Measurements from ENCODE around the gene PAMR1.
A peak's percentile ranks its signal among the peaks of the same experiment; 100 is the strongest.

PAMR1 gene

DNA sequence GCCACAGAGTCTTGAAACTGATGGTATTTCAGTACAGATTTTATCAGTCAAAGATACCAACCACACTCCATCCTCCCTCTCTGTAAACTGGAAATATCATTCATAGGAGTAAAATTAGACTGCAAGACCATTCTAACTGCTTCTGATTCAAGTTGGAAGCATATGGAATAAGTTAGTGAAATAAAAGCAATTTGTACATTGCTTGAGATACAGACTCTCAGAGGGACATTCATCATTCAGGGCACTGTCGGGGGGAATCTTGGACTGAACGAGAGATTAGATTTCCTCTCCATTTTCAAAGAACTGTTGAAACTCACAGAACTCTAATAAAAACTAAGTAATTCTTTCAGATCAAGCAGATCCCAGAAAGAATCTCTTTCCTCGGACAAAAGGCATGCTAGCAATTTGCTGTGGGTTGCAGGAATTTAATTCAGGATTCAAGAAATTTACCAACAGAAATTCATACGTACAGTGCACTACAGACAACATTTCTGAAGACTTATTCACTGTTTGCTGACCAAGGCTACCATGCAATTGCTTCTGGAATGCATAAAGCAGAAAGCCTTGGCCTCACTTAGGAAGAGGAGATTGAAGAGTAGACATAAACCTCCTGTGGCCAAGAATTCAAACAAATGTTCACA lies 34.1 kb downstream of the PAMR1 start:
- no peak for DNase-seq

DNA sequence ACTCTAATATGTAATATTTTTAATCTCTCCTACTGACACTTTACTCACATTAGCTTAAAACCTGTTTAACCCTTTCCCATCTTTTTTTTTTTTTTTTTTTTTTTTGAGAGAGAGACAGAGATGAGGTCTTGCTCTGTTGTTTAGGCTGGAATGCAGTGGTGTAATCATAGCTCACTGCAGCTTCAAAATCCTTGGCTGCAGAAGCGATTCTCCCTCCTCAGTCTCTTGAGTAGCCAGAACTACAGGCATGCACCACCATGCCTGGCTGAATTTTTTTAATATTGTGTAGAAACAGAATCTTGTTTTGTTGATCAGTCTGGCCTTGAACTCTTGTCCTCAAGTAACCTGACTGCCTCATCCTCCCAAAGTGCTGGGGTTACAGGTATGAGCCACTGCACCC lies 37.3 kb downstream of the PAMR1 start:
- no peak for DNase-seq

DNA sequence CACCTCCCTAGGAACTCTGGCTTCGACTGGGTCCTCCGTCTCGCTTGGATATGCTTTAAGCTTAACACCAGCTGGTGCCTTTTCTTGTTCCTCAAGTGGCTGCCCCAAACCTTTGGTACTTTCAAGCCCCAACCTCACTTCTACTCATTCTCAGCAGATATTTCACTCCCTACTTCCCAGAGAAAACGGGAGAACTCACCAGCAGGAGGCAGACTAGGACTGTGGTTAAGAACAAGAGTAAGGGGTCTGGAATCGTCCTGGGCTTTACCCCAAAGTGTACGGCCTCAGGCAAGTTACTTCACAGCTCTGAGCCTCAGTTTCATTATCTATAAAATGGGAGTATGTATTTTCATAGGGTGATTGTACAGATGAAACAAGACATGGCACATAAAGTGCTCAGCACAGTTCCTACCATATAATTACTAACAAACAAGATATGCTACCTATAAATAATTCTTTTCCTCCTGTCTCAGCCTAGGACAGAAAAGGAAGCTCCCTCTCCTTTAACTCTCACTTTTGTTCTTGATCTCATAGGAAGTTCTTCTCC lies 37.8 kb downstream of the PAMR1 start:
- DNase-seq: no peak

DNA sequence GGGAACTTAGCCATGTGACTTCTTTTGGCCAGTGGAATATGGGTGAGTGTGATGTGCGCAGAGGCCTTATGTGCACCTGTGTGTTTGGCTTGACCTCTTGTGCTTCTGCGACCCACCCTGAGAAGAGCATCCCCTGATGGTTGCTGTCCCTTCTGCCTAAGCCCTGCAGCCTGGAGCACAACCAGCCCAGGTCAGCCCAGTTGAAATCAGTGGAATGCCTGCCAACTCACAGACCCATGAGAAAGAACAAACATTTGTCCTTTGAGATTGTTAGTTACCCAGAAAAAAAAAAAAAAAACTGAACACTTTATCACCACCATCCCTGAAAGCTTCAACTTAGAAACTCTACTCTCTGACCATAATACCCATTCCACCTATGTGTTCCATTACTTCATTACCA lies 38.5 kb downstream of the PAMR1 start:
- DNase-seq: no peak

DNA sequence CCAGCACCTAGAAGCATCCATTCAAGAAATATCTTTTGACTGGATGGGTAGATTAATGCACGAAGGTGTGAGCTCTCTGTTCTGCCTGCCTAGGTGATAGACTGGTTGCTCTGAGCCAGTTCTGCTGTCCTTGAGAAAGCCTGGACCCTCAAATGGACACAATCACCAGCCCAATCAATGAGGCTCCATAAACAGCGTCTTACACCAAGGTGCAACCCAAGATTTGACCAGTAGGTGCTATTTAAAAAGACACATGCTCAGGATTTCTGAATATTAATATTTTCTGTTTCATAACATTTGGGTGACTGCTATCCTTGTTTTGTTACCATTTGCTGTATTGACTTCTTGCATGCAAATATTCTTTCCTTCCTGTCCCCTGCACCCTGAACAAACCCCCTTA lies 39.0 kb downstream of the PAMR1 start:
- DNase-seq: no peak

DNA sequence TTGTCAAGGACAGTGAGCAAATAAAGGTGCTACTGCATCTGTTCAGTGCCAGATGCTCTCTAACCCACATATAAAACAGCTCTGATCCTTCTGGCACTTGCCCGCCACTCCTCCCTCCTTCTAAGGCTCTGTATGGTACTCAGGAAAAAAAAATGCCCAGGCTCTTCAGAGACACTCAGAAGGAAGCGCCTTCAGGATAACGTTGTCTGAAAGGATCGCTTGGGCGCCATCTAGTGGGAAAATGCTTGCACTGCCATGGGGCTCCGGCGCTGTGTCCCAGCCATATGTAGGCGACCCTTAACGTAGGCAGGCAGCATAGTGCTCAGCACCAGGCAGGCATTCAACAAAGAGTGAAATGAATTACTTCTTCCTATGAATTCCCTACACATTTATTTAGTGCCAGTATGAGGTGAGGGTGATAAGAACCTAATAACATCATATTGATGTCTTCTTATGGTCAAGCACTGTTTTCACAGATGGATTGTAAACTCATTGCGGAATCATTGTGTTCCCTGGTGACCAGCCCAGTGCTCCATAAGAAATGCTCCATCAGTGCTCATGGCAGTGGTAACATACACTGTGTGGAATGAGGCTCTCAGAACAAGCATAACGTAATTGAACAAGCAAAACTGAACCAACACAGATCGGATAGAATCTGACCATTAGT lies 39.6 kb downstream of the PAMR1 start:
- peak; percentile 45 for DNase-seq

DNA sequence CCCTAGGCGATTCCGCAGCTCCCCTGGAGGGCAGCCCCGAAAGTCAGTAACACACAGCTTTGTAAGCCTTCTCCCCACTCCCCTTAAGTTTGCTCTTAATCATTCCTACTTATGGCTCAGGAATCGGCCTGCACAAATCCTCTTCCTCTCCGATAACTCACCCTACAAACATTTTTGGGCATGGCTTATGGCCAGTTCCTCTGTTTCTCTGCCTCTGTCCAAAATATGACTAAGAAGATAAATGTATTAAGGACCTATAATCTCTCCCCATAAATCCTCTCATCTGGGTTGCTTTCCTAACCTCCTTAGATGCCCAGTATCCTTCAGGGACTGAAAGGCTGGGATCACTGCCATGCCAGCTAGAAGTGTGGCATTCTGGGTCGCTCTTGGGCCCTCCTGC lies 41.0 kb downstream of the PAMR1 start:
- DNase-seq: no peak

DNA sequence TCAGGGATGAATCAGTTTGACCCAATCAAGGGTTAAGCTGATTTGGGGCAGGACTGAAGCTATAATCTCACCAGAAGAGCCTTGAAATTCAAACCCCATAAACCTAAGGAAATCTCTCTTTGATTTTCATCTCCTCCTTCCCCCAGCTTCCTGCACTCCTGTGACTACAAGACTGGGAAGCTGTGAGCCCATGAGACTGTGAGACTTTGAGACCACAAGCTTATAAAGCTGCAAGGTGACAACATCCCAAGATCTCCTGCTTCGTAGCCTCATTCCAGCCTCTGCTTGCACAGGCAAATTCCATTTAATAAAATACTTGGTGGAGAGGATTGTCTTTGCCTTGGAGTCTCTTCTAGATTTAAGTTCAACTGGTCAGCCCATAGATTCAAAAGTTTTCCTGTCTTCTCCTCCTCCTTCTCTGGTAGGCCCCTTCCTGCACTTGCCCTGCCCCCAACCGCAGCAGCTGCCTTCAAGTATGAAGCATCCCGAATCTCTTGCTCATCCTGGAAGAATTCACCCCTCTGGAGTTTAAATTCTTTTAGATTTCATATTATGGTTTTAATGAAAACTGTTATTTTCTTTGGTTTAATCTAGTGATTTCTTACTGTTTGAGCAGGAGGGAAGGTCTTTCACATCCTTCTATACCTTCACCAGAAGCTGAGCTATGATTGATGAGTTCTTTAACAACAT lies 42.1 kb downstream of the PAMR1 start:
- DNase-seq: no peak

DNA sequence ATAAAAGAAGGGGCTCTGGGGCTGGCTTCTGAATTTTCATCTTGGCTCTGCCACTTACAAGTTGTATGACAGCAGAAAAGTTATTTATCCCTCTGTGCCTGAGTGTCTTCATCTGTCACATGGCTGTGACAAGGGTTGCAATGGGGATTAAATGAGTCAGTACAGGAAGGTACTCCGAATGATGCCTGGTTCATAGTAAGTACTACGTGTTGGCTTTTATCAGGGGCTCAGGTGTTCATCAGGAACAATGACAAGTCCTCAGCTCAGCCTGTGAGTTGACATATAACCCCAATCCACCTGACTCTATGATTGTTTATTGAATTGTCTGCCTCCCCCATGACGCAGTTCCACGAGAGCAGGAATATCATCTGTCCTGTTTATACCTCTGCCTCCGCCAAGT lies 45.7 kb downstream of the PAMR1 start:
- DNase-seq: no peak

DNA sequence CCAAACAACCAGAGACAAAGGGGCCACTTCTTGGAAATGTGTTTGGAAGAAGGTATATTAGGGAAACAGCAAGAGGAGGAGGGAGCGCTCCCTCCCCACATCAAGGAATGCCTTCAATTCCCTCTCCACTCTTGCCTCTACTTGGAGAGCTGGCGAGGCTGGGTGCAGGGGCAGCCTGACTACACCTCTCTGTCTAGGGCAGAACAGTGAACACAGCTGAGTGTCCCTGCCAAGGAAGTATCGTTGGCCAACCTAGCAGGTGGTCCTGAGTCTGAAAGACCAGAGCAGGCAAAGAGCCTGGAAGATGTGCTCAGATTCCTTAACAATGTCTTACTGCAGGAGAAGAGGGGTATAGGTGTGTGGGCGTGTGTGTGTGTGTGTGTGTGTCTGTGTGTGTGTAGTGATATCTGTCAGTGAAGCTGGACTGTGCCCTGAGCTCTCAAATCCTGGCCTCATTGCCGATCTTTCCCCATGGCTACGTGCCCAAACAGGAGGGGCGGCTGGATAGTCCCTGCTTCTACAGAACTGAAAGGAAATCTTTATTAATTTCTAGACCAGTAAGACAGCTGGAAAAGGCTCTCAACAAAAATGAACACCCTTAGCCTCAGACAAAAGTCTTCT lies 46.8 kb downstream of the PAMR1 start:
- no peak for DNase-seq

DNA sequence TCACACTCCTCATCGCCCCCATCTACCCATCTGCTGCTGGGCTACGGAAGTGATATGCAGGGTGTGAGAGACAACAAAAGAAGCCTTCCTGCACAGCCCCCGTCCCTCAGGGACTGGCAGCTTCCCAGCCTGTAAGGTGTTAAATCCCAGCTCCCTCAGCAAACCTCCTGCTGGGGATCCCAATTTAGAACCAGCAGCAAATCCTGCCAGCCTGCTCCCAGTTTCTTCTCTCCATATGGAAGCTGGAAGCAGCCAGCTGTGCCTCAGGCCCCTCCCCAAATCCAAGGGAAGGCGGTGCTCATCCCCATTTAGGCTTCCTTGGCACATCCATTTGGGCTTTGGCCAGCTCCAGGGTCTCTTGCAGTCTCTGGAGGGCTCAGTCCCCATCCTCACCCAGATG lies 47.5 kb downstream of the PAMR1 start:
- no peak for DNase-seq

DNA sequence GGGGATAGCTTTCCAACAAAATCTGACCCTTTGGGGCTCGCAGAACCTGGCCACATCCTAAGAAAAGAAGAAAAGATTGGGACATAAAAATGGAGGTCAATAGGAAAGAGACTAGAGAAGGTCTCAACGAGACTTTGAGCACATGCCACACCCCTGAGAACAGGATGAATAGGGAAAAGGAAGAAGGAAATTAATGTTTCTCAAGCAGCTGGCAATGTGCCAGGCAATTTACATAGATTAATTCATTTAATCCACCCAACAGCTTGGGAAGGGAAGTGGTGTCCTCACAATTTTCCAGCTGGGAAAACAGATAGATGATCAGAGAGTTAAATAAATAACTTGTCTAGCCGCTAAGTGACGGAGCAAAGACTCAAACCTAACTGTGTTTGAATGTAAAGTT lies 50.7 kb downstream of the PAMR1 start:
- DNase-seq: no peak

DNA sequence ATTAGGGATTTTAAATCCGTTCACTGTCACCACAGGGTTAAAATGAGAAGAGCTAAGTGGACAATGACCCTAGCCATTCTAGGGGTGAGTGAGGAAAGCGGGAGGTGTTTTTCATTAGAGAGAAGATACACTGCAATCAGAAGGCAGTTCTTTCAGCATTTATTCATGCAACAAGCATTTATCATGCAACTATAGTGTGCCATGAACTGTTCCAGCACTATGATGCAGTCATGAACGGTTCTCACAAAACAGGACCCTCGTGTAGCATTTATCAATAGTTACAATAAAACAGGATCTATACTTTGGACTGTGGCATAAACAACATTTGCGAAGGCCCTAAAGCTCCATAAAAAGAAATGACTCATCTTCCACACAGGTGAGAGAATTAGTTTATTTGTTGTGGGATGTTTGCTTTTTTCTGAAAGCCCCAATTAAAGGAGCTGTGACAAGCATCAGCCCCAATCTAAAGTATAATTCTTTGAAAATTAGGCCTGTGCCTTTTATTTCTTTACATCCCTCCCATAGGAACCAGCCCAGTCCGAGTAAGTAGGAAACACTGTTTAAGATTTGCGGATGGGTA lies 51.5 kb downstream of the PAMR1 start:
- DNase-seq: no peak

DNA sequence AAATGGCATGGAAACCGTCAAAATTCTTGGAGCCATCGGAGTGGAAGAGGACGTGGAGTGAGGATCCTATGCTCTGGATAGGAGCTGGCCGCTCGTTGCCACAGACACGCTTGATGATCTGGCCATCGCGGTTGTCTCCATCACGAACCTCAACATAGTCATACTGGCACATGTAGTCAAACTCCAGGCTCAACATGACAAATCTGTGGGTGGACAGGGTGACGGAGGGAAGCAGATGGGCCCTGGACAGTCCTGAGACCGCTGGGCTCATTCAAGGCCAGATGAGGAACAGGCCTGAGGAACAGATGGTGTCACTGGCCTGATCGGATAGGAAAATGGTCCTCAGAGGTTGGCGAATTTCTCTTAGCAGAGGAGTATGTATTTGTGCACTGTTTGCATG lies 54.8 kb downstream of the PAMR1 start:
- DNase-seq: no peak

DNA sequence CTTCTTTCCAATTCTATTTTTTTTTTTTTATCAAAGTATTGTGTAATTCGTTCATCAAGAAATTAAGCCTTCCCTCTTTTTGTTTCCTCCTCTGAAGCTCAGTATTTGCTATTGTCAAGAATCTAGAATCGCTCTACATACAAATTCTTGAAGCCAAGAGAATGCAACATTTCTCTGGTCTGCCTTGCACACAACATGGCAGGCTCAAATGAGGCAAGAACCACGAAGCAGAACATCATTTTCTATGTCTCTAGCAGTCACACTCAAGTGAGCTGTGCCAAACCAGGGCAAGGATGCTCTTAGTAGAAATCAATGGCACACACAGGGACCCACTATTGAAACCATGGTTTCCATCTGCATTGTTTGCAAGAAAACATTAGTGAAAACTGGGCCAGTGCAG lies 59.4 kb downstream of the PAMR1 start:
- DNase-seq: no peak

DNA sequence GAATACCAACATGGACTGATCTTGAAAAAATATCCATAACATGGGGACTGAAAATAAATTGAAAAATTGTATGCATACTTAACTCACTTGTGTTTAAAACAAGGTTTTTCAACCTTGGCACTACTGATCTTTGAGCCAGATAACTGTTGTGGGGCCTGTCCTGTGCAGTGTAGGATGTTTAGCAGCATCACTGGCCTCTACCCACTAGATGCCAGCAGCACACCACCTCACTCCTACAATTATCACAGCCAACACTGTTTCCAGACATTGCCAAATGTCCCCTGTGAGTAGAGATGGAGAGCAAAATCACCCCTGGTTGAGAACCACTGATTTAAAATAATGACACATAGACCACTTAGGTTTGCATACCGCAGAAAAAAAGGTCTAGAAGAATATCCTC lies 61.1 kb downstream of the PAMR1 start:
- no peak for DNase-seq

DNA sequence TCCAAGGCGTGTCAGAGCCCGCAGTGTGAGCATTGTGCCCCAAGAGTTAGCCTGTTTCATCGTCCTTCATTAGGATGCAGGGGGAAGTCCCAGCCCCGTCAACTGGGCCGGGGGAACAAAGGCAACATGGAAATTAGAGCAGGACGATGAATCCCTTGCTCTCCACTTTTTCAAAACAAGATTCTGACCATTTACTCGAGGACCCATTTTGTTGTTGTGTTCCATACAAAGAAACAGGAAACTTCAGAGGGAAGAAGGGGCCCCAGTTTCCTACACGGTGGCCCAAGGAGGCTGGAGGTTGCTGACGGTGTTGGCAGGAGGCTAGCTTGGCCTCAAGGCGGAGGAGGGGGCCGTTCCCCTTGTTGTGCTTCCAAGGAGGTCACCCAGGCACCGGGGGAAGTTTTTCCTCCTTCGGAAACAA lies 62.1 kb downstream of the PAMR1 start:
- DNase-seq: no peak

DNA sequence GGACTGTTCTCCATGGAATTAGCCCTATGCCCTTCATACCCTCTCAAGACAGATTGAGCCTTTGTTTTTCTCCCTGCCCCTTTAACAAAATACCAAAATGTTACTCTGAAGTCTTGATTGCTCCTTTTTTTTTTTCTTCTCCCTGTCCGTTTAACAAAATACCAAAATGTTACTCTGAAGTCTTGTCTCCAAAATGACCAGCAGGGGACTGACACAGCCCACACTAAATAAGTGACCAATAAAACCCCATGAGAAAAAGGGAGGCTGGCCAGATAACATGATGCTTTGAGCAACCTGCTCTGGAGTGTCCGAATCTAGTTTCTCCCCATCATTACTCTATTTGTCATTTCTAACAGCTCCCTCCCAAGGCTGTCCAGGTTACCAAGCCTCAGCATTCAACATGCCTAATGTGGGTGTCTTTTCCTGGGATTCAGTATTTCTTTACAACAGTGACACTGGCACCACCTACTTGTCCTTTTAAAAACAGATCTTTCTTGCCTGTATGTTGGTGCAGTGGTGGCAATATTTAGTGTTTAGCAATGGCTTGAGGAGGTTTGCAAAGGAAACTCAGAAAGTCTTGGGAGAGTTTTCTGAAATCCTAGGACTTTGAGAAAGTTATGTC lies 63.4 kb downstream of the PAMR1 start:
- no peak for DNase-seq

DNA sequence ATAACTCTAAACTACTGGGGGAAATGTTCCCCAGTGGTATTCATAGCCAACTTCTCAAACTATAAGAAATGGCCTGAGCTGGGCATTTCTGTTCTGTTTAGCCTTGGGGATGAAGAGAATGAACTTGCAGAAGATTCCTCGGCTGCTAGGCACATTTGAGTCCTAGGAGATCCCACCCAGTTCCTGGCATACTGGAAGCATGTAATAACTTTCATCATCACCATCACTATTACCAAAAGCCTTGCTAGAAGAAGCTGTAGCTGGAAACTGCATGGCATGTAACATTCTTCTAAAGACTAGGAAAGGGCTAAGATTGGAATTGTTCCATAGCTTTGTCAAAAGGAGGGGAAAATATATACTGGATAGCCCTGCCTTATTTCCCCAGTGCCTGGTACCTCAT lies 65.9 kb downstream of the PAMR1 start:
- DNase-seq: no peak

DNA sequence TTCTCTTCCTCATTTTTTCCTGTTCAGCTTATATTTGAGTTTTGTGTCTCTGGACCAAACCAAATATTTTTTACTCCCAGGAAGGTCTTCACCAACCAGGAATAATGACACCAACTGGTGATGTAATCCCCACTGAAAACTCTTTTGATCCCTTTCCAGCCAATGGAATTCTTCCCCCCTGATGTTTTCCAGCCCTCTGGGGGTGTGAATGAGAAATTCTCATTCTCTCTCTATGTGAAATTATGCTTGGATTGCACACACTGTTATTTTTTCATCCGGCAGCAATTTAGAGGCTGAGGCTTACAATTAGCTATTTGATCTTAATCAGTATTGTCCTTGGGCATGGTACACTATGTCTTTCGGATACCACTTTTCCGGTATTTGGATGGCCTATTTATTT lies 66.6 kb downstream of the PAMR1 start:
- no peak for DNase-seq

DNA sequence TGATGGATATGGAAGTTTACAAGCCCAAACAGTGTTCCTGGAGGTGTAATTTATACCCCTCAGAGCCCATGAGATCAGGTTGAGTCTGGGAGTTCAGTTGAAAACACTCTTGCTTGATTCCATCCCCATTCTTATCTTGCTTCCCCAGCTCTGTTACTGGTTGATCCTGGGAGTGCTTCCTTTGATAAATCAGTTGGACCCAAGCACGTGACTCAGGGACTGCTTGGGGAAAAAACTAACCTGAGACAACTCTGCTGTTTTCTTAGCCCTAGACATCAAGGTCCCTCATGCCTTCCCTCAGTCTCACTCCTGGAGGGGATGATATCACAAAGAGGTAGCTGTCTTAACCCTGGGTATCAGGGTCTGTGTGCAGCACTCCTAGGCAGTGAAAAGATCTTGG lies 71.1 kb downstream of the PAMR1 start:
- DNase-seq: no peak

DNA sequence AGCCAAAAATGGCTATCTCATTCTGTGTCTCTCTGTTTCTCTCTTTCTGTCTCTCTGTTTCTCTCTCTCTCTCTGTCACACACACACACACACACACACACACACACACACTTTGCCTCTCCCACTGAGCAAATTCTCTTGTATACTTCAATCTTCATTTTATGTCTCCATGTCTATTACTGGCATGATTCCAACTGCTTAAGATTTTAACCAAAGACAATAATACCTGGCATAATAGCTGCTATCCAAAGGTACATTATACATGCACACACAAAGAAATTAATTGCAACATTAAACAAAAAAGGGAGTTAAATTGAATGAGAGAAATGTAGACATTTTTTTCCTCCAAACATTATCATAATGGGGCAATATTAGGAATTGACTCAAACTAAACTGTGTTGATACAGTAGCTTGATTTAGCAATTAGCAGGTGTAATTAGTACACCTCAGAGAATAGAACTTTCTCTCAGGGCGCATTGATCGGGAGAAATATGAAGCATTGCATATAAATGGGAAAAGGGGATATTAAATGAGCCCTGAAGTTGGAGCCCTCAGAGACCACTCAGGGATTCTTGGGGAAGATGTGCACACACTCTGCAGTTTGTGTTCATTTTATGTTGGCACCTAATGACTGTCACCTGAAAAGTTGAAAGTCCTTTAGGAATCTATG lies 88.7 kb downstream of the PAMR1 start:
- DNase-seq: no peak

Data from CD4-positive, alpha-beta T cell treated with Interferon gamma for 1 hour (primary cell).